DMS53 treated with DMSO at 0.1 percent for 48 hours (cell line): ENCODE data around the gene STAT6.
"Not testable (repeated sequence)": the region's sequence is repeated elsewhere in the genome, so short reads cannot be mapped to it uniquely, and the experiment has no call there.

Source experiments
- DNase-seq: peaks from one replicate; lab custom pipeline; 2025; ENCODE audit not compliant: unreplicated experiment; lab: John Stamatoyannopoulos, UW

The STAT6 gene

GRCh38 chr12:57088354-57089270 is 22.6 kb downstream of the STAT6 start, which contains the start of gene NAB2:
Gene NAB2 (plus strand): TSS chr12:57089114. CDS start chr12:57089272, 158 bp downstream.
- peak; percentile 91 for DNase-seq

GRCh38 chr12:57087691-57088353 is 23.3 kb downstream of the STAT6 start:
- peak; percentile 57 for DNase-seq

GRCh38 chr12:57087010-57087690 is 24.0 kb downstream of the STAT6 start:
- DNase-seq = no peak

- DNase-seq = no peak
These were observed 24.6 kb downstream of the STAT6 start for GRCh38 chr12:57086493-57087009.

- DNase-seq = no peak
These were observed 25.1 kb downstream of the STAT6 start for GRCh38 chr12:57085999-57086492.

GRCh38 chr12:57080855-57081254 is 30.3 kb downstream of the STAT6 start:
- no peak for DNase-seq

GRCh38 chr12:57079821-57080220 is 31.3 kb downstream of the STAT6 start:
- DNase-seq = no peak

- peak; percentile 100 for DNase-seq
These were observed 32.4 kb downstream of the STAT6 start, which contains the start of gene NEMP1 for GRCh38 chr12:57078519-57079404. Gene NEMP1 (minus strand): TSS chr12:57078791. CDS start chr12:57078745, 46 bp downstream.

- DNase-seq = not testable (repeated sequence)
These were observed 37.4 kb downstream of the STAT6 start for GRCh38 chr12:57073566-57074450.

GRCh38 chr12:57072661-57073060 is 38.5 kb downstream of the STAT6 start:
- no peak for DNase-seq

- peak; percentile 72 for DNase-seq
These were observed 41.6 kb downstream of the STAT6 start for GRCh38 chr12:57069523-57069922.

- DNase-seq = no peak
These were observed 44.9 kb downstream of the STAT6 start for GRCh38 chr12:57066245-57066644.

GRCh38 chr12:57063991-57064685 is 47.0 kb downstream of the STAT6 start:
- DNase-seq = no peak

- no peak for DNase-seq
These were observed 52.7 kb downstream of the STAT6 start for GRCh38 chr12:57058454-57058853.

- no peak for DNase-seq
These were observed 54.0 kb downstream of the STAT6 start for GRCh38 chr12:57057067-57057751.

GRCh38 chr12:57055824-57056223 is 55.3 kb downstream of the STAT6 start:
- no peak for DNase-seq

- not testable (repeated sequence) for DNase-seq
These were observed 57.3 kb downstream of the STAT6 start for GRCh38 chr12:57053901-57054300.

- DNase-seq = not testable (repeated sequence)
These were observed 58.0 kb downstream of the STAT6 start for GRCh38 chr12:57053146-57053545.
